GM19328 (cell line): Measurements from ENCODE around the gene ZMYM3.

ENCODE experiments used
- ATAC-seq: cut with Tn5 transposase; IDR thresholded peaks from one replicate; pipeline ENCODE4 v1.9.1; 2021; ENCODE audit warnings: mild to moderate bottlenecking, moderate library complexity; ENCODE audit not compliant: unreplicated experiment

ZMYM3 gene

GRCh38 chrX:71214604-71215337 lies 39.2 kb downstream of the ZMYM3 start:
- no peak for ATAC-seq

DNA sequence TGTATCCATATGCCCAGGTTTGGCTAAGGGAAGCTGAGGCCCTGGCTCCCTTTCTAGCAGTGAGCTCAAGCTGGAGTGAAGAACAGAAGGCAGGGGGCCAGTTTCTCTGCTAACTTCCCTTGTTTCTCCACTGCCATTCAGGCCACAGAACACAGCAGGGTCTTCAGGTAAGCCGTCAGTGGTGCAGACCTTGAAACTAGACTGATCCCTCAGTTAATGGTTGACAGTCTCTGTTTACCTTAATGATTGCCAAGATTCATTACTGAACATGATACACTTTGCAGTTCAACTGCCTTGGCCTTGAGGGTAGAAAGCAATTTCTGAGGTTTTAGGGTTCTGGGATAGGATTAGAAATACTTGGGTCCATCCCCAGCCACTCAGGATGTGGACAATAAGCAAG lies 39.8 kb downstream of the ZMYM3 start:
- ATAC-seq, result no peak

GRCh38 chrX:71212536-71212935 lies 41.4 kb downstream of the ZMYM3 start:
- ATAC-seq, result no peak

GRCh38 chrX:71210816-71211215 lies 43.1 kb downstream of the ZMYM3 start:
- no peak for ATAC-seq

DNA sequence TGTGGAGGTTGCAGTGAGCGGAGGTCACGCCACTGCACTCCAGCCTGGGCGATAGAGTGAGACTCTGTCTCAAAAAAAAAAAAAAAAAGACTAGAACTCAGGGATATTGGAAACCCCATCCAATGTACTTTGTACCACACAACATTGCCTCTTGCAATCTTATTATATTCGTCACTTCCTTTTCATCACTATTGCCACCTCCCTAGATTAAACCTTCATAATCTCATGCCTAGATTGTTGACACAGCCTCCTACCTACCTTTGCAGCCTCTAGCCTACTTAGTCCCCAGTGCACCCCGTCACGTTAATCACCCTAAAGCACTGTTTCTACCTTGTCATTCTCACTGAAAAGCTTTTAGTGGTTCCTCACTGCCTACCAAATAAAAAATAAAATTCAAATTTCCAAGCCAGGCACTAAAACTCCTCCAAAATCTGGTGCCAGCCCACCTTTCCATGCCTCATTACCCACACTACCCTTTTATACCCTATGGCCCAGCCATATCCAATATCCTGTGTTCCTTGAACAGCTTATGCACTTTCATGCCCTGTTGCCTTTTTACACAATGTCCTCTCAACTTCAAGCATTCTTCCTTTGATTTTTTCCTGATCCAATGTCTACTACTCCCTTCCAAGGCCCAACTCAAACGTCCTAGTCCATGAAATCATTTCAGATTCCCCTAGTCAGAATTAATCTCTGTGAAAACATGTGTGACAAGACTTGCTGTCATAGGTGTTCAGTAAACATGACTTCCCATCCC lies 54.5 kb downstream of the ZMYM3 start:
- no peak for ATAC-seq

- no peak for ATAC-seq
These were observed 55.9 kb downstream of the ZMYM3 start for GRCh38 chrX:71198066-71198465.

- peak; percentile 49 for ATAC-seq
These were observed 57.8 kb downstream of the ZMYM3 start for GRCh38 chrX:71195964-71196649.

DNA sequence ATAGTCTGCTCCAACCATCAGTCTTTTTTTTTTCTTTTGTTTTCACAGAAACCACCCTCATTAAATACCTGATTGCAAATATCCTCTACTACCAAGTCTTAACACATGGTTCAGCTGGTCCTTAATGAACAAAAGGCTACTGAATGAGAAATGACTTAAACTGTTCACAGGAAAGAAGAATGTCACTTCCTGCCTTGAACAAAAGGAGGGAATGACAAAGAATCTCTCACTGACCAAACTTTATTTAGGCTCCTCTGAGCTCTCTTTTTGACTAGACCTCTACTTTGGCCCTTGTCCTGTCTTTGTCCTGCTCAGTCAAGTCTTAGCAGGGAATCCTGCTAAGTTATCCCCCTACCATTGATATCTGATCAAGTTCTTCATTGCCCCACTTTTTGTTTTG lies 62.7 kb downstream of the ZMYM3 start:
- no peak for ATAC-seq
